CD14-positive monocyte (primary cell): ENCODE results near the gene CEP83. TPM values are rescaled to one million over a fixed set of nuclear protein-coding genes. Genes with fewer than 3 reads are reported as not detected.

Experiments
- DNase-seq, 3 donors: peaks; one replicate each; pipeline ENCODE4 v3.0.0-alpha.2; 2011 to 2022
- H2AFZ ChIP-seq: 2 replicates; pipeline ENCODE4 v1.6.0; 2012; ENCODE audit warnings: mild to moderate bottlenecking, low read depth, low read length, inconsistent platforms; ENCODE audit not compliant: insufficient read depth, poor library complexity, severe bottlenecking
- H3K27ac ChIP-seq, 2 donors: 1 replicate in 1 of 2; 2 replicates in 1 of 2; pipeline ENCODE4 v1.5.1; 2012 to 2013; ENCODE audit warnings: low read length in 2 of 2, control low read depth in 1 of 2, inconsistent platforms in 1 of 2, low read depth in 1 of 2, mild to moderate bottlenecking in 1 of 2
- H3K27me3 ChIP-seq, 2 donors: one replicate each; pipeline versions ENCODE4 v1.6.0 to v1.6.1; 2011 to 2013; ENCODE audit warnings: low read length in 2 of 2; ENCODE audit not compliant: control insufficient read depth in 2 of 2, insufficient read depth in 2 of 2
- H3K36me3 ChIP-seq, 2 donors: replicated peaks in 1 of 2; 1 replicate in 1 of 2; 2 replicates in 1 of 2; pipeline versions ENCODE4 v1.5.1 to v1.6.1; 2012 to 2013; ENCODE audit warnings: low read length in 2 of 2, control low read depth in 1 of 2, inconsistent platforms in 1 of 2, mild to moderate bottlenecking in 1 of 2; ENCODE audit not compliant: insufficient read depth in 2 of 2, control insufficient read depth in 1 of 2
- H3K4me1 ChIP-seq, 2 donors: 1 replicate in 1 of 2; 2 replicates in 1 of 2; pipeline versions ENCODE4 v1.5.1 to v1.6.1; 2012 to 2013; ENCODE audit warnings: low read length in 2 of 2, control low read depth in 1 of 2, inconsistent platforms in 1 of 2, mild to moderate bottlenecking in 1 of 2, moderate library complexity in 1 of 2; ENCODE audit not compliant: insufficient read depth in 2 of 2, control insufficient read depth in 1 of 2
- H3K4me2 ChIP-seq: replicated peaks from 2 replicates; pipeline ENCODE3; 2012; ENCODE audit warnings: low read length, moderate library complexity, mild to moderate bottlenecking; ENCODE audit not compliant: poor library complexity, severe bottlenecking; ENCODE audit errors: extremely low read depth
- H3K4me3 ChIP-seq, 3 experiments: fragments of 200-600 bp in 1 of 3; sonication (generic) in 1 of 3; replicated peaks in 1 of 3; 1 replicate in 2 of 3; 2 replicates in 1 of 3; pipeline ENCODE4 v1.5.1; 2011 to 2013; ENCODE audit warnings: low read length in 3 of 3, mild to moderate bottlenecking in 3 of 3, control low read depth in 2 of 3, low read depth in 2 of 3, inconsistent platforms in 1 of 3, moderate library complexity in 1 of 3
- H3K79me2 ChIP-seq: 2 replicates; pipeline ENCODE4 v1.6.0; 2012; ENCODE audit warnings: mild to moderate bottlenecking, control low read depth, inconsistent platforms, low read length, moderate library complexity; ENCODE audit not compliant: insufficient read depth
- H3K9ac ChIP-seq: 2 replicates; pipeline ENCODE4 v1.6.0; 2017; ENCODE audit warnings: low read length, mild to moderate bottlenecking; ENCODE audit not compliant: insufficient read depth, poor library complexity, severe bottlenecking
- H3K9me3 ChIP-seq, 2 donors: replicated peaks in 1 of 2; 1 replicate in 1 of 2; 2 replicates in 1 of 2; pipeline versions ENCODE4 v1.5.1 to v1.6.1; 2012 to 2013; ENCODE audit warnings: low read length in 2 of 2, control low read depth in 1 of 2; ENCODE audit not compliant: control insufficient read depth in 1 of 2, insufficient read depth in 1 of 2
- H4K20me1 ChIP-seq: 2 replicates; pipeline ENCODE4 v1.6.0; 2012; ENCODE audit warnings: mild to moderate bottlenecking, low read length, control low read depth, moderate library complexity; ENCODE audit not compliant: insufficient read depth
- H3K27ac Mint-ChIP-seq, 7 donors: one replicate each; pipeline ENCODE4 v1.8.0; 2020; ENCODE audit warnings: mild to moderate bottlenecking in 7 of 7, mixed read lengths in 7 of 7, moderate library complexity in 6 of 7, inconsistent platforms in 2 of 7
- H3K27me3 Mint-ChIP-seq, 3 donors: one replicate each; pipeline ENCODE4 v1.8.0; 2021 to 2022; ENCODE audit warnings: low read depth in 3 of 3, mild to moderate bottlenecking in 3 of 3, mixed read lengths in 3 of 3, moderate library complexity in 3 of 3, inconsistent platforms in 1 of 3
- H3K36me3 Mint-ChIP-seq, 2 donors: one replicate each; pipeline ENCODE4 v1.8.0; 2020; ENCODE audit warnings: mixed read lengths in 2 of 2, inconsistent platforms in 1 of 2, mild to moderate bottlenecking in 1 of 2
- H3K4me1 Mint-ChIP-seq: one replicate; pipeline ENCODE4 v1.8.0; 2020; ENCODE audit warnings: mild to moderate bottlenecking, mixed read lengths
- H3K4me3 Mint-ChIP-seq, 2 donors: one replicate each; pipeline ENCODE4 v1.8.0; 2020; ENCODE audit warnings: mild to moderate bottlenecking in 2 of 2, mixed read lengths in 2 of 2, moderate library complexity in 1 of 2
- H3K9me3 Mint-ChIP-seq, 7 donors: one replicate each; pipeline ENCODE4 v1.8.0; 2020 to 2022; ENCODE audit warnings: mixed read lengths in 7 of 7, mild to moderate bottlenecking in 6 of 7, moderate library complexity in 6 of 7, inconsistent platforms in 2 of 7
- WGBS: methylation state at CpG from one replicate; pipeline ENCODE4 v1.1.5; 2013; ENCODE audit warnings: missing lambda C conversion rate; ENCODE audit not compliant: insufficient coverage; 5-methylcytosine and 5-hydroxymethylcytosine counted together
- intact Hi-C, 2 donors: fragments of 100-400 bp; cut with micrococcal nuclease; formaldehyde crosslinking; loops; one replicate each; pipeline versions ENCODE4 v1.15.0 to v1.15.1; 2023
- polyA plus RNA-seq, 3 donors: library from polyadenylated mRNA; depleted of rRNA in 1 of 3; unstranded in 2 of 3; stranded (reverse) in 1 of 3; fragments of 300-500 nt in 2 of 3; fragments of >200 nt in 1 of 3; fragmentation: Illumina TruSeq in 2 of 3; gene quantifications; 1 replicate in 2 of 3; 2 replicates in 1 of 3; pipeline ENCODE4 v1.2.3, GENCODE V29; 2012 to 2021
- TF ChIP-seq, protein P1 (sequence below): fragments of 200-600 bp; IDR thresholded peaks from one replicate; pipeline ENCODE4 v1.8.0; 2022; ENCODE audit warnings: antibody characterized with exemption, mild to moderate bottlenecking

The CEP83 gene
- polyA plus RNA-seq, 3 donors: 0.73 to 3.1 (median 1.0) TPM

DNA sequence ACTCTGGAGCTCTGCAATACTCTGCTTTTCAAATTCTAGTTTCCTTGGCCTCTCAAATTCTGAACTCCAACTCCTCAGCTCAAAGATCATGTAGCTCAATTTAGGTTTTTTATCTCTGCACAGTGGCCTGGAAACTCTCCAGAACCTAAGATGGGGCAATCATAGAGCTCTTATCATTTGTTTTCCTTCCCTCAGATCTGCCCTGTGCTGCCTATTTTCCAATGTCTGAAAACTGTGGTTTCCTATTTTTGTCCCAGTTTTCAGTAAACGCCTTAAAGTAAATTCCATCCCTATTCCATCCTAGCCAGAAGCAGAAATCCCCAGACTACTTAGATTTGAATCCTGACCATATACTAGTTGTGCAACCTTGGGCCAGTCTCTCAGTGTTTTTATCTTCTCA lies 73.2 kb downstream of the CEP83 start:
- H3K4me1 ChIP-seq: no peaks in the 10 kb centered on the region
- H3K27me3 ChIP-seq: no peaks in the 10 kb centered on the region
- H3K9me3 Mint-ChIP-seq: peaks cover 16 to 29% (median 19%) of the 10 kb centered on the region in 7 donors
- H3K4me1 Mint-ChIP-seq: no peaks in the 10 kb centered on the region
- peaks cover 0 to 2% (median 0%) of the 10 kb centered on the region in 3 donors for H3K27me3 Mint-ChIP-seq
- no peak overlapping the region for H3K9ac ChIP-seq
- H3K4me3 Mint-ChIP-seq: no peak overlapping the region
- intact Hi-C loops: no loop called here
- H3K4me2 ChIP-seq: no peak overlapping the region
- peaks cover 29 to 37% of the 10 kb centered on the region in 2 donors for H3K36me3 Mint-ChIP-seq
- no peak overlapping the region for H2AFZ ChIP-seq
- H4K20me1 ChIP-seq: no peaks in the 10 kb centered on the region
- no CpG with 5 or more reads among the region's 1 CpG for WGBS
- H3K4me3 ChIP-seq: no peak overlapping the region
- peaks cover 10 to 13% of the 10 kb centered on the region in 2 donors for H3K36me3 ChIP-seq
- no peaks in the 10 kb centered on the region for H3K79me2 ChIP-seq
- no peak for DNase-seq
- H3K27ac Mint-ChIP-seq: no peak overlapping the region
- H3K27ac ChIP-seq: no peak overlapping the region
- TF ChIP-seq, protein P1, sequence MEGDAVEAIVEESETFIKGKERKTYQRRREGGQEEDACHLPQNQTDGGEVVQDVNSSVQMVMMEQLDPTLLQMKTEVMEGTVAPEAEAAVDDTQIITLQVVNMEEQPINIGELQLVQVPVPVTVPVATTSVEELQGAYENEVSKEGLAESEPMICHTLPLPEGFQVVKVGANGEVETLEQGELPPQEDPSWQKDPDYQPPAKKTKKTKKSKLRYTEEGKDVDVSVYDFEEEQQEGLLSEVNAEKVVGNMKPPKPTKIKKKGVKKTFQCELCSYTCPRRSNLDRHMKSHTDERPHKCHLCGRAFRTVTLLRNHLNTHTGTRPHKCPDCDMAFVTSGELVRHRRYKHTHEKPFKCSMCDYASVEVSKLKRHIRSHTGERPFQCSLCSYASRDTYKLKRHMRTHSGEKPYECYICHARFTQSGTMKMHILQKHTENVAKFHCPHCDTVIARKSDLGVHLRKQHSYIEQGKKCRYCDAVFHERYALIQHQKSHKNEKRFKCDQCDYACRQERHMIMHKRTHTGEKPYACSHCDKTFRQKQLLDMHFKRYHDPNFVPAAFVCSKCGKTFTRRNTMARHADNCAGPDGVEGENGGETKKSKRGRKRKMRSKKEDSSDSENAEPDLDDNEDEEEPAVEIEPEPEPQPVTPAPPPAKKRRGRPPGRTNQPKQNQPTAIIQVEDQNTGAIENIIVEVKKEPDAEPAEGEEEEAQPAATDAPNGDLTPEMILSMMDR: no peak
- peaks cover 0 to 19% of the 10 kb centered on the region in 2 donors for H3K9me3 ChIP-seq

DNA sequence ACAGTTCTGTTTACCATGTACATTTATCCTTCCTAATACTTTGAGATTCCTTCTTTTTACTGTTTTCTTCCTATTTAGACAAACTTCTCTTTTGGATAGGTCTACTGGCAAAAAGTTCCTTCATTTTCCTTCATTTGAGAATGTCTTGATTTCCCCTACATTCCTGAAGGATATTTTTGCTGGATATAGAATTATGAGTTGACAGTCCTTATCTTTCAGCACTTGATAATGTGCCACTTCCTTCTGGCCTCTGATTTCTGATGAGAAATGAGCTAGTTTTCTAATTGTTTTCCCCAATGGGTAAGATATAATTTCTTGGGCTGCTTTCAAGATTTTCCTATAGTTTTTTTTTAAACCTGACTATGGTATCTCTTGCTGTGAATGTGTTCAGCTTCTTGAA lies 75.6 kb downstream of the CEP83 start:
- peaks cover 14 to 27% (median 17%) of the 10 kb centered on the region in 7 donors for H3K9me3 Mint-ChIP-seq
- TF ChIP-seq, protein P1: no peak
- peaks cover 0 to 9% of the 10 kb centered on the region in 2 donors for H3K9me3 ChIP-seq
- no peaks in the 10 kb centered on the region for H4K20me1 ChIP-seq
- H3K4me1 ChIP-seq: no peaks in the 10 kb centered on the region
- no peak overlapping the region for H3K4me2 ChIP-seq
- no peak for DNase-seq
- intact Hi-C loops: no loop called here
- H3K79me2 ChIP-seq: no peaks in the 10 kb centered on the region
- H3K36me3 ChIP-seq: peaks cover 10 to 13% of the 10 kb centered on the region in 2 donors
- no peak overlapping the region for H3K27ac Mint-ChIP-seq
- no peak overlapping the region for H3K4me3 Mint-ChIP-seq
- H3K9ac ChIP-seq: no peak overlapping the region
- no peaks in the 10 kb centered on the region for H3K27me3 ChIP-seq
- H3K36me3 Mint-ChIP-seq: peaks cover 24 to 33% of the 10 kb centered on the region in 2 donors
- no peak overlapping the region for H3K4me3 ChIP-seq
- peaks cover 0 to 2% (median 0%) of the 10 kb centered on the region in 3 donors for H3K27me3 Mint-ChIP-seq
- H2AFZ ChIP-seq: no peak overlapping the region
- no peaks in the 10 kb centered on the region for H3K4me1 Mint-ChIP-seq
- no peak overlapping the region for H3K27ac ChIP-seq
